ENCODE data around the gene SORL1.

DNA sequence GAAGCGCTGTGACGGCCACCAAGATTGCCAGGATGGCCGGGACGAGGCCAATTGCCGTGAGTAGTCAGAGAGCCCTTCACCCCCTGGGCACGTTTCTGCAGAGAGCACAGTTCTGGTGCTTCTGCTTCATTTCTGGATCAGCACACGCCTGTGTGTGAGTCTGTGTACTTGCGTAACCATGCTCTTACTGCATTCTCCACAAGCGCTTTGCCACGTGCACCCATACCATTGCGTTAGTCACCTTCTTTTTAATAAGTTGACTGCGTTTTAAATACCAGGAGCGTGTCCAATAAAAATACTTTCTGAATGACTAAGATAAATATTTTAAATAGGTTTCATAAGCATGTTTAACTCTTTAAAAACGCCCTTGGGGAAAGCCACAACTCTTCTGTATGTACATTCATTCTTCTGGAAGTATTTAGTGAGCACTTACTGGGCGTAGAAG, 143.6 kb downstream of the SORL1 start:
- no peak for TF ChIP-seq TAF1 (IDR thresholded peaks at IDR 0.05; ENCODE audit: borderline replicate concordance, low read depth, low read length)
- TF ChIP-seq POLR2AphosphoS5 (IDR thresholded peaks at IDR 0.05; ENCODE audit: low read depth, low read length), result no peak
- TF ChIP-seq POLR2A (IDR thresholded peaks at IDR 0.05; ENCODE audit: low read depth, low read length), result no peak
